Activated CD4-positive, alpha-beta T cell treated with anti-CD3 and anti-CD28 coated beads for 4 hours (primary cell): ENCODE data around the gene RASGRP4.
"Not testable (repeated sequence)": the region's sequence is repeated elsewhere in the genome, so short reads cannot be mapped to it uniquely, and the experiment has no call there.

Experiments used
- DNase-seq, 2 donors: peaks; one replicate each; pipeline ENCODE4 v3.0.0-alpha.2; 2020

The RASGRP4 gene

DNA sequence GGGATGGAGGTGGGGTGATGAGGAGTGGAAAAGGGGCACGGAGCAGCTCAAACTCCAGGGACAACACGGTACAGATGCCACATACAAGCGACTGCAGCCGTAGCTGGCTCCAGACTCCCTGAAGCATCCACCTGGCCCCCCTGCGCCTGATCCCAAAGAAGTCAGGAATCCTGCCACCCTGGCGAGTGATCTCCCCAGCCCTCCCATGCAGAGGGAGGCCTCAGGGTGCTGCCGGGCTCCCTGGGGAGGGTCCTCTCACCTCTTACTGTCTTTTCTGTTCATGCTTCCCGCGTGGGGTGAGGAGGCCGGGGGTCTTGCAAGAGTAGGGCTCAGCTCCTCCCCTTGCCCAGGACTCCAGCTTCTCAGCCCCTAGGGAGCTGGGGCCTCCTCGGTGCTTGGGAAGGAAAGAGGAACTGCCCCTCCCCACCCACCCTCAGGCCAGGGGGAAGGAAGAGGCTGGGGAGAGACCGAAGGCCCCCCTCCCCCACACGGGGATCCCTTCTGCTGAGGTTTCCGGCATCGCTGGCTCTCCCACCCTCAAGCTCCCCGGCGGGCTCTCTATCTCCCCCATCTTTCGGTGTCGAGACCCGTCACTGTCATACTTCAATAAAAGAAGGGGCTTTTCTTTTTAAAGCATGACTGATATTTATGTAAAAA lies at the start of gene RASGRP4:
Gene RASGRP4 (minus strand): TSS at position 410 of the 657 bp plus-strand sequence. CDS start 128 bp downstream, at position 282.
- no peak for DNase-seq

DNA sequence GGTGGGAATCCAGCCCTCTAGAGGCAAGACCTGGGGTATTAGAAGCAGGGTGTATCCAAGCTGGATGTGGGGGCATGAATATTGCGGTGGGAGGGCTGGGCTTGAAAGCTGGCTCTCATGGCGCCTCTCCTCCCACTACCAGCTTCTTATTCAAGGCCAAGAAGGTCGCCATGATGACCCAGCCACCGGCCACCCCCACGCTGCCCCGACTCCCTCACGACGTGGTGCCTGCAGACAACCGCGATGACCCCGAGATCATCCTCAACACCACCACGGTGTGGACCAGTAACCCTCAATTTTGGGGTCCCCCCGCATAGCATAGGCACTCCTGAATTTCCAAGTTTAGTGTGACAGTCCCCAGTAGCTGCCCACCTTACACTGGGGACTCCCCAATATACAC lies 49.2 kb upstream of the RASGRP4 start:
- no peak for DNase-seq

GRCh38 chr19:38473201-38473600 lies 47.2 kb upstream of the RASGRP4 start:
- no peak for DNase-seq

- not testable (repeated sequence) for DNase-seq
Observed at GRCh38 chr19:38472725-38473124, 46.7 kb upstream of the RASGRP4 start.

DNA sequence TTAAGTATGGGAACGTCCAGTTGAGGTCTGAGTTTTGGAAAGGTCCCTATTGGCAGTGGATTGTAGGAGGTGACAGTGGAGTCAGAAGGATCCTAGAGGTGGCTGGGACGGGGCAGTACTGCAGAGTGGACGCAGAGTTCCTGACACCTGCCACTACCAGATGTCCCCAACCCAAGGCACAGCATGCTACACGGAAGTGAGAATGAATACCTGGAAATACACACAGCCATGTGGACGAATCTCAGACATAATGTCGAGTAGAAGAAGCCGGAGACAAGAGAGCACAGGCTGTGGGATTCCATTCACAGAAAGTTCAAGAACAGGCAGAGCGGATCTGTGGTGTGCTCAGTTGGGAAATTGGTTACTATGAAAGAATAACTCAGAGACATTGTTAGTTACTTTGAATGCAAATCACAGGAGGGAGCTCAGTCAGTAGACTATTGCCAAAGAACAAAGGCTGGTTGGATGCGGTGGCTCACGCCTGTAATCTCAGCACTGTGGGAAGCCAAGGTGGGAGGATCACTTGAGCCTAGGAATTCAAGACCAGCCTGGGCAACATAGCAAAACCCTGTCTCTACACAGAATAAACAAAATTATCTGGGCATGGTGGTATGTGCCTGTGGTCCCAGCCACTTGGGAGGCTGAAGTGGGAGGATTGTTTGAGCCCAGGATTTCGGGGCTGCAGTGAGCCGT lies 44.9 kb upstream of the RASGRP4 start:
- DNase-seq: no peak

DNA sequence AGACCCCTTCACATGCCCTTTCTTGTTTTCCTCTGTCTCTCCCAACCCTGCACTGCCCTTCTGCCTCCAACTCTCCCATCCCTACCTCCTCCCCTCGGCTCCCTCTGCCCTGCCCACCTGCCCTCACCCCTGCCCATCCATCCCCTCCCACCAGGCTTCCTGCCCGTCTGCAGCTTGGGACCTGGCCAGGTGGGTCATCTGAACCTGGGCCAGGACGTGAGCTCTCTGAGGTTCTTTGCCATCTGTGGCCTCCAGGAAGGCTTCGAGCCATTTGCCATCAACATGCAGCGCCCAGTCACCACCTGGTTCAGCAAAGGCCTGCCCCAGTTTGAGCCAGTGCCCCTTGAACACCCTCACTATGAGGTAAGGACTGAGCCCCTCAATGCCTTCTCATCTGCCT lies 43.1 kb upstream of the RASGRP4 start:
- DNase-seq: no peak

GRCh38 chr19:38467541-38468525 lies 41.8 kb upstream of the RASGRP4 start:
- DNase-seq: no peak

DNA sequence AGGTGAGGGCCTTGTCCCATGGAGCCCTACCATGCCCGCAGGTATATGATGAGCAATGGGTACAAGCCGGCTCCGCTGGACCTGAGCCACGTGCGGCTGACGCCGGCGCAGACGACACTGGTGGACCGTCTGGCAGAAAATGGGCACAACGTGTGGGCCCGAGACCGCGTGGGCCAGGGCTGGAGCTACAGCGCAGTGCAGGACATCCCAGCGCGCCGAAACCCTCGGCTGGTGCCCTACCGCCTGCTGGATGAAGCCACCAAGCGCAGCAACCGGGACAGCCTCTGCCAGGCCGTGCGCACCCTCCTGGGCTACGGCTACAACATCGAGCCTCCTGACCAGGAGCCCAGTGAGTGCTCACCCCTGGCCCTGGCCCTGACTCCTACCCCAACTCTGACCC lies 40.0 kb upstream of the RASGRP4 start:
- no peak for DNase-seq

DNA sequence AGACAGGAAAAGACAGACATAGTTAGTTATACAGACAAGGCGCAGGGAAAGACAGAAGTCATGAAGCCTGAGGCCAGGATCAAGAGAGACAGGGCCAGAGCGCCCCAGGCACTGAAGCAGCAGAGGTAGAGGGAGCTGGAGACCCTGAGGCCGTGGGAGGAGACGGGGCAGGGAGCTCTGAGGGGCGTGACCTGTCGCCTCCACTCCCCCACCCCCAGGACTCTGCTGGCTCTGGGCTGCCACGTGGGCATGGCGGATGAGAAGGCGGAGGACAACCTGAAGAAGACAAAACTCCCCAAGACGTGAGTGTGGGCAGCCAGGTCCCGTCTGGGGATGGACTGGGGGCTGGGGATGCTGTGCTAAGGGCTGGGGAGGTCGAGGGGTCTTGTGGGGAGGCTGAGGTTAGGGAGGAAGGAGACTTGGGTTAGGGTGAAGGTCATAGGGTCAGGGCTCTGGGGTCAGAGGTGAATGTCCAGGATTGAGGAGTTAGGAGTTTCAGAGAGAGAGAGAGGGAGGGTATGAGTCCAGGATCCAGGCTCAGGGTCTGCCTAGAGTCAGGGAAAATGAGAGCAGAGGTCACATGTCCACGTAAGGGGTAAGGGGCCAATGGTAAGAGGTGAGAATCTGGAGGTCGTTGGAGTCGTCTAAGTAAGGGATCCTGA lies 38.5 kb upstream of the RASGRP4 start:
- no peak for DNase-seq

- DNase-seq: no peak
Observed at GRCh38 chr19:38463365-38463764, 37.3 kb upstream of the RASGRP4 start.

GRCh38 chr19:38458991-38459390 lies 33.0 kb upstream of the RASGRP4 start:
- DNase-seq: no peak

DNA sequence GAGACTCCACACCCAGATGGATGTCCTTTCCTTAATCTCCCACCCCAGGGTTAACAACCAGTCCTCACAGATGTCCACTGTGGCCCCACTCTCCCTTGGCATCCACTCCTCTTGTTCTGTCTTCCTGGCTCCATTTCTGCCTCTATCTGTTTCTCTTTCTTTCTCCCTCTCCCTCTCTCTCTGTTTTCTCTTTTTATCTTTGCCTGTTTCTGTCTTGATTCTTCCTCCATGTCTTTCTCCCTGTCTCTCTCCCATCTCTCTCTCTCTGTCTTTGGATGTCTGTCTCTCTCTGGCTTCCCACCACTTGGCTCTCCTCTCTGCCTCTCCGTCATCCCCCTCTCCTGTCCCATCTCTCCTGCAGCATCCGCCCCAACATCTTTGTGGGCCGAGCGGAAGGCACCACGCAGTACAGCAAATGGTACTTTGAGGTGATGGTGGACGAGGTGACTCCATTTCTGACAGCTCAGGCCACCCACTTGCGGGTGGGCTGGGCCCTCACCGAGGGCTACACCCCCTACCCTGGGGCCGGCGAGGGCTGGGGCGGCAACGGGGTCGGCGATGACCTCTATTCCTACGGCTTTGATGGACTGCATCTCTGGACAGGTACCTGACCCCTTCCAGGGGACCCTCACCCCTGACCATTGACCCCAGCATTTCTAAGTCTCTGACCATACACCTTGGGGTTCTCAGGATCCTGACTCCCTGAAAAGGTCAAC lies 31.8 kb upstream of the RASGRP4 start:
- no peak for DNase-seq

DNA sequence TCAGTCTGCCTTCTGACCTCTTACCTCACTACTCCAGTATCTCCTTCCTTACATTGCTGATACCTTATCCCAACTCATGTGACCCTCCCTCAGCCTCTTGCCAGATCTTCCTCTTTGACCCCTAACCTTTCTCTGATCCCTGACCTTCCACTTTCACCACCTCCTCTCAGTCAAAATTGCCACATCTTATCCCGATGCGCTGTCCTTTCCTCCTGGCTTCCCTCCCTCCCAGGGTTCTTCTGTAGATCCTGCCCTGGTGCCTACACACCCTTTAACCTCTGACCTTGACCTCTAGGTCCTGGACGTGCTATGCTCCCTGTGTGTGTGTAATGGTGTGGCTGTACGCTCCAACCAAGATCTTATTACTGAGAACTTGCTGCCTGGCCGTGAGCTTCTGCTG lies 31.2 kb upstream of the RASGRP4 start:
- no peak for DNase-seq

GRCh38 chr19:38455031-38455430 lies 29.0 kb upstream of the RASGRP4 start:
- no peak for DNase-seq

GRCh38 chr19:38453596-38453995 lies 27.6 kb upstream of the RASGRP4 start:
- no peak for DNase-seq

GRCh38 chr19:38452430-38453366 lies 26.7 kb upstream of the RASGRP4 start:
- DNase-seq: no peak

GRCh38 chr19:38451629-38452028 lies 25.6 kb upstream of the RASGRP4 start:
- no peak for DNase-seq

DNA sequence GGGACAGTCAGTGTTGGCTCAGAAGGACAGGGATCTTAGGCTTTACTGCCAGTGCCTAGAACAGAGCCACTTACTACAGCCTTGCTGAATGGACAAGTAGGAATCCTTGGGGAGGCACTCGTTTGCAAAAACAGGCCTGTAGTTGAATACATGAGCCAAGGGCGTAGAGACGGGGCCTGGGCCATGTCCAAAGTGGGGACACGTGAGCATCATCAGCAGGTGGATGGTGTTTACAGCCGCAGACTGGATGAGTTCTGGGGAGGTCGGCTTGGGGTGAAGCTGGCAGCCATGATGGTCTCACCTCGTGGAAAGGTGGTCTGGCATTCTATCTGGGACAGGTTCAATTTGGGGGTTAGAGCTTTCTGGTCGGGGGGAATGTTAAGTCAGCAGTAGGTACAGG lies 25.0 kb upstream of the RASGRP4 start:
- no peak for DNase-seq

- DNase-seq: no peak
Observed at GRCh38 chr19:38449518-38449917, 23.5 kb upstream of the RASGRP4 start.

- DNase-seq: no peak
Observed at GRCh38 chr19:38448225-38448624, 22.2 kb upstream of the RASGRP4 start.

- no peak for DNase-seq
Observed at GRCh38 chr19:38445362-38445761, 19.3 kb upstream of the RASGRP4 start.
